Measurements from ENCODE around the gene FARS2. TPM values are rescaled to one million over a fixed set of nuclear protein-coding genes. Genes with fewer than 3 reads are reported as not detected.

Gene FARS2
- total RNA-seq, 1 experiment from 2014 or later, result 13.8 TPM

DNA sequence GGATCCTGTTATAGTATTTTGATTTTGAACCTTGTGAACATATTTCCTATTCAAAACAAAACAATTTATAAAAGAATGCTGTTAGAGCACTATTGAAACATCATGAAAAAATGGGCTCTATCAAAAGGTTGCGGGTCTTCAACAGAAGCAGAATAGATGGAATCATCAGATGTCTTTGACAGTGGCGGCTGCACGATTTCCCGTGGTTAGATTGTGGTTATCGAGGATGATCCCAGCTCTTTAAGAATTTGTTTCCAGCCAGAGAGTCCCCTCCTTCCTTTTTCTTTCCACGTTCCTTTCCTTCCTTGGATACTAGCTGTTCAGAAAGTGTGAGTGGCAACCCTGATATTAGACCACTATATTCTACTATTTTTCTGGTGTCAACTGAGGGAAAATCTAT lies 163.4 kb downstream of the FARS2 start:
- Histone ChIP-seq H3K9me2 (ENCODE audit: insufficient read depth) (no peaks in the 10 kb centered on the region), H3K27me3 (ENCODE audit: insufficient read depth, low read length) (no peaks in the 10 kb centered on the region), H3K4me3 (replicated peaks in 1 of 2; ENCODE audit: low read depth in 1 of 2, low read length in 2 of 2) (no peak overlapping the region), H3K9ac (ENCODE audit: low read length) (no peak overlapping the region), H3K4me2 (ENCODE audit: low read length) (no peak overlapping the region), H3K36me3 (ENCODE audit: control insufficient read depth in 1 of 2, insufficient read depth in 2 of 2, low read length in 2 of 2) (no peaks in the 10 kb centered on the region), H3K27ac (ENCODE audit: low read depth, low read length) (no peak overlapping the region), H2AFZ (ENCODE audit: low read depth, low read length, poor library complexity, severe bottlenecking) (no peak overlapping the region), H4K20me1 (ENCODE audit: insufficient read depth) (no peaks in the 10 kb centered on the region), H3K79me2 (ENCODE audit: insufficient read depth, low read length) (no peaks in the 10 kb centered on the region), H3K4me1 (ENCODE audit: control insufficient read depth in 1 of 2, insufficient read depth in 2 of 2, low read length in 2 of 2) (no peaks in the 10 kb centered on the region), H3K9me3 (ENCODE audit: control insufficient read depth in 1 of 2, insufficient read depth in 1 of 2, low read depth in 1 of 2, low read length in 2 of 2) (no peaks in the 10 kb centered on the region)
- DNase-seq (ENCODE audit: low read depth, low spot score) (no peak), ATAC-seq (no peak)
- ChIA-PET POLR2A (no interaction called here), CTCF (no interaction called here), RAD21 (ENCODE audit: low non-redundant PET in 1 of 2, low total read pairs in 2 of 2, uncharacterized antibody in 2 of 2, unreplicated experiment in 2 of 2) (no interaction called here)
- TF ChIP-seq SIN3A (IDR thresholded peaks at IDR 0.05; ENCODE audit: low read depth), result no peak
- no peak for TF ChIP-seq ZNF274 (IDR thresholded peaks at IDR 0.05; ENCODE audit: low read depth, low read length)
- TF ChIP-seq SP1 (IDR thresholded peaks at IDR 0.05; ENCODE audit: low read depth), result no peak
- no peak for TF ChIP-seq SRF (IDR thresholded peaks at IDR 0.05; ENCODE audit: low read depth)
- TF ChIP-seq RAD21 (IDR thresholded peaks at IDR 0.05; ENCODE audit: low read depth), result no peak
- no peak for TF ChIP-seq EZH2 (IDR thresholded peaks at IDR 0.05)
- no peak for TF ChIP-seq POLR2AphosphoS5 (IDR thresholded peaks at IDR 0.05; ENCODE audit: low read depth, low read length)
- TF ChIP-seq CBX3 (IDR thresholded peaks at IDR 0.05; ENCODE audit: low read depth), result no peak
- TF ChIP-seq ELF1 (IDR thresholded peaks at IDR 0.05; ENCODE audit: borderline replicate concordance, low read depth), result no peak
- TF ChIP-seq, protein P1, sequence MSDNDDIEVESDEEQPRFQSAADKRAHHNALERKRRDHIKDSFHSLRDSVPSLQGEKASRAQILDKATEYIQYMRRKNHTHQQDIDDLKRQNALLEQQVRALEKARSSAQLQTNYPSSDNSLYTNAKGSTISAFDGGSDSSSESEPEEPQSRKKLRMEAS (IDR thresholded peaks at IDR 0.05), result no peak
- TF ChIP-seq, protein P2, sequence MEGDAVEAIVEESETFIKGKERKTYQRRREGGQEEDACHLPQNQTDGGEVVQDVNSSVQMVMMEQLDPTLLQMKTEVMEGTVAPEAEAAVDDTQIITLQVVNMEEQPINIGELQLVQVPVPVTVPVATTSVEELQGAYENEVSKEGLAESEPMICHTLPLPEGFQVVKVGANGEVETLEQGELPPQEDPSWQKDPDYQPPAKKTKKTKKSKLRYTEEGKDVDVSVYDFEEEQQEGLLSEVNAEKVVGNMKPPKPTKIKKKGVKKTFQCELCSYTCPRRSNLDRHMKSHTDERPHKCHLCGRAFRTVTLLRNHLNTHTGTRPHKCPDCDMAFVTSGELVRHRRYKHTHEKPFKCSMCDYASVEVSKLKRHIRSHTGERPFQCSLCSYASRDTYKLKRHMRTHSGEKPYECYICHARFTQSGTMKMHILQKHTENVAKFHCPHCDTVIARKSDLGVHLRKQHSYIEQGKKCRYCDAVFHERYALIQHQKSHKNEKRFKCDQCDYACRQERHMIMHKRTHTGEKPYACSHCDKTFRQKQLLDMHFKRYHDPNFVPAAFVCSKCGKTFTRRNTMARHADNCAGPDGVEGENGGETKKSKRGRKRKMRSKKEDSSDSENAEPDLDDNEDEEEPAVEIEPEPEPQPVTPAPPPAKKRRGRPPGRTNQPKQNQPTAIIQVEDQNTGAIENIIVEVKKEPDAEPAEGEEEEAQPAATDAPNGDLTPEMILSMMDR (IDR thresholded peaks at IDR 0.05 in 2 of 3, conservative IDR thresholded peaks at IDR 0.05 in 1 of 3; ENCODE audit: borderline replicate concordance in 1 of 3, insufficient read depth in 1 of 3, low read depth in 2 of 3, low read length in 2 of 3), result no peak
- TF ChIP-seq EGR1 (IDR thresholded peaks at IDR 0.05; ENCODE audit: low read depth), result no peak
- TF ChIP-seq JUND (IDR thresholded peaks at IDR 0.05), result no peak
- TF ChIP-seq ZFX (IDR thresholded peaks at IDR 0.05), result no peak
- TF ChIP-seq, protein P3, sequence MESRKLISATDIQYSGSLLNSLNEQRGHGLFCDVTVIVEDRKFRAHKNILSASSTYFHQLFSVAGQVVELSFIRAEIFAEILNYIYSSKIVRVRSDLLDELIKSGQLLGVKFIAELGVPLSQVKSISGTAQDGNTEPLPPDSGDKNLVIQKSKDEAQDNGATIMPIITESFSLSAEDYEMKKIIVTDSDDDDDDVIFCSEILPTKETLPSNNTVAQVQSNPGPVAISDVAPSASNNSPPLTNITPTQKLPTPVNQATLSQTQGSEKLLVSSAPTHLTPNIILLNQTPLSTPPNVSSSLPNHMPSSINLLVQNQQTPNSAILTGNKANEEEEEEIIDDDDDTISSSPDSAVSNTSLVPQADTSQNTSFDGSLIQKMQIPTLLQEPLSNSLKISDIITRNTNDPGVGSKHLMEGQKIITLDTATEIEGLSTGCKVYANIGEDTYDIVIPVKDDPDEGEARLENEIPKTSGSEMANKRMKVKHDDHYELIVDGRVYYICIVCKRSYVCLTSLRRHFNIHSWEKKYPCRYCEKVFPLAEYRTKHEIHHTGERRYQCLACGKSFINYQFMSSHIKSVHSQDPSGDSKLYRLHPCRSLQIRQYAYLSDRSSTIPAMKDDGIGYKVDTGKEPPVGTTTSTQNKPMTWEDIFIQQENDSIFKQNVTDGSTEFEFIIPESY (IDR thresholded peaks at IDR 0.05; ENCODE audit: extremely low read depth, insufficient replicate concordance, low read length), result no peak
- no peak for TF ChIP-seq TCF7L2 (IDR thresholded peaks at IDR 0.05; ENCODE audit: borderline replicate concordance, extremely low read depth, insufficient read depth, insufficient read length)
- TF ChIP-seq, protein P4, sequence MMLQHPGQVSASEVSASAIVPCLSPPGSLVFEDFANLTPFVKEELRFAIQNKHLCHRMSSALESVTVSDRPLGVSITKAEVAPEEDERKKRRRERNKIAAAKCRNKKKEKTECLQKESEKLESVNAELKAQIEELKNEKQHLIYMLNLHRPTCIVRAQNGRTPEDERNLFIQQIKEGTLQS (IDR thresholded peaks at IDR 0.05), result no peak
- intact Hi-C loops (cut with micrococcal nuclease), result loop anchor here (5.0 kb wide), 1 partner anchor 1123 kb away; no protein-coding TSS in a partner anchor
- no TSS peak for BruUV-seq (replicated peaks)

Measured in HCT116 (cell line).